HL-60/S4 treated with retinoic acid at 250 ng/mL for 4 days and 3 days (cell line): ENCODE measurements around the gene GRIP2.

Experiments used
- in situ Hi-C: fragments of 300-500 bp; cut with MboI; formaldehyde crosslinking; loops from 2 replicates; pipeline ENCODE4 v1.7.0; 2022; ENCODE audit warnings: low sequenced_read_pairs

Gene GRIP2

DNA sequence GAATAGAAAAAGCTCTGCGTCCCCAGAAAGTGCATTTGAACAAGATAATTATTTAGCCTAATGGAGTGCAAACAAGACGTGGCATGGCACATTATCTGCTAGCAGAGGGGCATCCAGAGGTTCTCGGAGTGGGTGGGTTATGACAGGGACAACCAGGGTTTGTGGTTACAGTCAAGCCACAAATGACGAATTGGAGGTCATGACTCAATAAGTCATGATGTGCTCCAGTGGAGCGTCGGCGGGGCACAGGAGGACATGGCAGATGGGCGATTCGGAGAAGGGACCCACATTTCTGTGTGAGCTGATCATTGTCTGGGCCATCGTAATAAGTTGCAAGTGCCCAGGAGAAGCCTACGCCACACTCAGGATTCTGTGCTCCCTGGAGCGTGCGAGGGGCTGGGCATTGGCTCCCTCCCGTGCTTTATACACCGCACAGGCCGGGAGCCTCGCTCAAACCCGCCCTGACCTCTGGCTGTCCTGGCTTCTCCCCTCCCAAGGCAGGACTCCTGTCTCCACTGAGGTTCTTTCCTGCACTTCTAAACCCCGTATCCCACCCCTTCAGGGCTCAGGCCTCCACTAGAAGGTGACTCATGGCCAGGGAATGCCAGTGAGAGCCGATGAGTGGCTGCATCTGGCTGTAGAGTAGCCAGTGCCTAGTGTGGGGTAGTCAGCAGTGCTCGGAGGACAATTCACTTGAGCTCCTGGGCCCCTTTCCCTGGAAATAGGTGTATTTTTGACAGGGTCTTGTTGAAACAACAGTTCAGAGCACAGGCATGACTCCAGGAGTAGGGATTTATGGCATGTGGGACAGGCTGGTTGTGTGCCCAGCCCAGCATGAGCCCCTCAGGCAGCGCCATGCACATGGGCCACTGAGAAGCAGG lies 67.4 kb downstream of the GRIP2 start:
- in situ Hi-C loops, result no loop called here

DNA sequence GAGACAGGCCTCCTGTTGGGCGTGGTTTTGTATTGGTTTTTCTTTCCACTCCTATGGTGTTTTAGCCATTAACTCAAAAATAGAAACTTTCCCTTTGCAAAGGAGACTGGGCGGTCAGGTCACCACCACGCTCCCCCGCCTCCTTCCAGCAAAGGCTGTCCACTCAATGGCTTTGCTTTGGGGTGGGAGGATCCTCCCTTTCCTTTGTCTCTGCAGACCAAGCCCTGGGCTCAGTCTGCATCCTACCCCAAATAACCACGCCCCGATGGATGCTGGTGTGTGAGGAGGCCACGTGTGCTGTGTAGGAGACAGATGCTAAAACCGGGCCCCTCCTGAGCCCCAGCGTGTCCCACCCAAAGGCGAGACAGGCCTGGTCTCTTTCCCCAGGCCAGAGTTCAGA lies 68.5 kb downstream of the GRIP2 start:
- in situ Hi-C loops, result no loop called here

DNA sequence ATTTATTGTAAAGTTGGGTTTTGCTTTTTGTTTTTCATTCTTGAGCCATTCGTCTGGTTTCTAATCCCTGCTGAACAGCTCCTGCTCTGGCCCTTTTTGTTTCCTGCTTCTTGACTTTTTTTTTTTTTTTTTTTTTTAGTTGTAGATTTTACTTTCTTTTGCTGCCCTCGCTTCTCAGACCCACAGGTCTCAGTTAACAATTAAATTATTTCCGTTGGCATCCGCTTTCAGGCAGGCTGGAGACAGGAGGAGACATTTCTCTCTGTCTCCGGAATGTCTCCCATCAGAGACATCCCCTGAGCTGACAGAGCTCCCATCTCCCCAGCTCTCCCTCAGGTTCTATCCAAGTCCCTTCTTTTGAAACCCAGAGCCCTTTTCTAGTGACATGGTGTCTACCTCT lies 69.1 kb downstream of the GRIP2 start:
- in situ Hi-C loops, result no loop called here

GRCh38 chr3:14470461-14470860 lies 69.7 kb downstream of the GRIP2 start:
- in situ Hi-C loops, result no loop called here

DNA sequence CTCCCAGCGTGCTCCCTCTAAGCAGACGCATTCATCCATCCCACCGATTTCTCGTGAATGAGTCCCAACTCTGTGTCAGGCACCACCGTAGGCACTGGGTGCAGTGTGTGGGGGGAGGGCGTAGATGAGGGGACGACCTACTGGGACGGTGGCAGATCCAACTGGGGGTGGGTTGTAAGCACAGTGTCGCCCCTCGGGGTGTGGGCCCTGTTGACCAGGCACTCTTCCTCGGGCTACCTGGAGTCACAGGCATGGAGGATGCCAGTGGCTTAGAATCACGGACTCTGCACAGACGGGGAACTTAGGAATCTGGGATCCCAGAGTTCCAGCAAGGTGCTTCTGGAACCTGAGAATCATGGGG lies 71.5 kb downstream of the GRIP2 start:
- in situ Hi-C loops, result loop anchor here (10.0 kb wide), 1 partner anchor 204 kb away; no protein-coding TSS in a partner anchor

- in situ Hi-C loops, result loop anchor here (10.0 kb wide), 1 partner anchor 203 kb away; no protein-coding TSS in a partner anchor
These were observed 72.1 kb downstream of the GRIP2 start for GRCh38 chr3:14467814-14468620.

DNA sequence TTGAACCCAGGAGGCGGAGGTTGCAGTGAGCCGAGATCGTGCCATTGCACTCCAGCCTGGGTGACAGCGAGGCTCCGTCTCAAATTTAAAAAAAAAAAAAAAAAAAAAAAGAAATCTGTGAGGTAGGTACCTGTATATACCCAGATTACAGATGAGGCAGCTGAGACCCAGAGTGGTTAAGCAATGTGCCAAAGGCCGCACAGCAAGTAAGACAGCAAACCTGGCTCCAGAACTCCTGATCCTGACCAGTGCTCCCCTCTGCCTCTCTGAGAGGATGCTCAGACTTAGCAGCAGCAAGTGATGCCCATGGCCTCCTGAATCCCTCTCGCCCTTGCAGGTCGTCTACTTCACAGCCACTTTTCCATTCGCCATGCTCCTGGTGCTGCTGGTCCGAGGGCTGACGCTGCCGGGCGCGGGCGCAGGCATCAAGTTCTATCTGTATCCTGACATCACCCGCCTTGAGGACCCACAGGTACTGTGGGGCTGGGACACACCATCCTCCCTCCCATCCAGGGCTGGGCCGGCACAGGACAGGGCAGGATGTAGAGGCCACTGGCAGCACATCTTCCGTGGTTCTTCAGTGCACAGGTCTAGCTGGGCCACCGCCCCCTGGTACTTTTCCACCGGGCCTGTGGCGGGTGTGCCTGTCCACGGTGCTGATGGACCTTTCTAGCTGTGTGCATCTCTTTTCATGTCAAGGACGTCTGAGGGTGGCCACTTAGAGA lies 73.8 kb downstream of the GRIP2 start:
- in situ Hi-C loops, result loop anchor here (10.0 kb wide), 1 partner anchor 202 kb away; no protein-coding TSS in a partner anchor

- in situ Hi-C loops, result loop anchor here (10.0 kb wide), 1 partner anchor 201 kb away; no protein-coding TSS in a partner anchor
These were observed 74.7 kb downstream of the GRIP2 start for GRCh38 chr3:14465425-14465824.

DNA sequence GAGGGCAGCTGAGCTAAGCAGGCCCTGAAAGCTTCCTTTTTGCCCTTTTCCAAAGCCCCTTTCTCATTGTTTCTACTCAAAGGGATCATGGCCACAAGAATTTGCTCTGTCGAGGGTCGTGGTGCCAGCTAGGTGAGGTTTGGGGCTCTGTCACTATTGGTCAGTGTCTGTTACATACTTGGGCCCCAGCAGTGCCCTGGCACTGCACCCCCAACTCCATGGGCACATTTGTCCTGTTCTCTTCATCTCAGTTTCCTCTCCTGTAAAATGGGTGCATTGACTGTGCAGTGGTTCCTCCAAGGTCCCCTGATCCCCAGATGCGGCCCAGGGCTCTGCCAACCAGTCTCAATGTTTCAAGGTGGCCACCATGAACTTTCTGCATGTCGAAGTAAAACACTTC lies 75.6 kb downstream of the GRIP2 start:
- in situ Hi-C loops, result loop anchor here (10.0 kb wide), 1 partner anchor 200 kb away; no protein-coding TSS in a partner anchor

- in situ Hi-C loops, result loop anchor here (10.0 kb wide), 1 partner anchor 199 kb away; no protein-coding TSS in a partner anchor
These were observed 76.0 kb downstream of the GRIP2 start for GRCh38 chr3:14464141-14464465.

DNA sequence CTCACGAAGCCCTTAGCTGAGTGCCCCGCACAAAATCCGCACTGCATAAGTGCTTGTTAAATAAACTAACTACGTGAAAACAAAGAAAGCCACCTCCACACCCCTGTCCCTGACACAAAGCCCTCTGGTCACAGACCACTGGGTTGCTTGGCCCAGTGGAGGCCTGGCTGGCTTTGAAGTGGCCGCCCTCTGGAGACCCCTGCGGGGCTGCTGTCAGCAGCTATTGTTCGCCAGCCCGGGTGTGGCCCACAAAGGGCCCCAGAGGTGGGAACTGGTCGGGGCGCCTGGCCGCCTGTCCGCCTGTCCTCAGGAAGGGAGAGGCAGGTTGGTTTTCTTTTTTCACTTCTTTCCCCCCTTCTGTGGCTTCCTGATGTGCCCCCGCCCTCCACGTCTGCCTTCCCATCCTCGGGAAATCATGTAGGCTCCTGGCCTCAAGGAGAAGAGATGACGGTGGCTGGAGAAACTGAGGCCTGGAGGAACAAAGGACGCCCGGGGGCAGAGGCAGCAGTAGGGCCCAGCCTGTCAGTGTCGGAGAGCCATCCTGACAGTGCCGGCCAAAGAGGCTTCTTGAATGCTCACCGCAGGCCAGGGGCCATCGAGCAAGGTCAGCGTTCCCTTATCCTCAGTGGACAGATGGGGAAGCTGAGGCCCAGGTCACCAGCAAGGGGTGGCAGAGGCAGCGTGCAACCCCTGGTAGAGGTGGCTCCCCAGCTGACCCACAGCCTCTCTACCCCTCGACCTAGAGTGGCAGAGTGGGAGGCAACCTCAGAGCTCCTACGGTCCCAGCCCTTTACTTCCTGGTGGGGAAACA lies 76.6 kb downstream of the GRIP2 start:
- in situ Hi-C loops, result loop anchor here (10.0 kb wide), 1 partner anchor 199 kb away; no protein-coding TSS in a partner anchor

- in situ Hi-C loops, result loop anchor here (10.0 kb wide), 1 partner anchor 198 kb away; no protein-coding TSS in a partner anchor
These were observed 77.4 kb downstream of the GRIP2 start for GRCh38 chr3:14462738-14463137.

DNA sequence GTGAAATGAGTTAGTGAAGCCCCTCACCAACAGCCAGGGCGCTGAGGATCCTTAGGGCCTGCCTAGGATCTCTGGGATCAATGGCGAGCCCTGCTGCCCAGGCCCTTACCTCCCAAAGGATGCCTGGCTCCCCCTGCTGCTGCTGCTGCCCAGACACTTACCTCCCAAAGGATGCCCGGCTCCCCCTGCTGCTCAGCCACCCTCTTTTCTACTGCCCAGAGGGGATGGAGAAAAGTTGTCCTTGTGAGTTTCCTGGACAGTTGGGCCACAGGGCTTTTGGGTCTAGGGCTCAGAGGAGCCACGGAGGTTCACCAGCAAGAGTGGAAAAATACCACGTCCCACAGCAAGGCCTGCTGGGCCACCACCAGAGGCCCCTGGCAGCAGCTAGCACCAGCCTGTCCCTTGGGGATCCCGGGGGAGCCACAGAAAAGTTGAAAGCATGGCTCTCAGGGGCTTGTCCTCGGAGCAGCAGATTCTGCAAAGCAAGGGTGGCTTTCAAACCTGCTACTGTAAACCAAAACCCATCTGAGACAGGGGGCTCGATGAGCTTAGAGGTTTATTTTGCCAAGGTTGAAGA lies 78.3 kb downstream of the GRIP2 start:
- in situ Hi-C loops, result loop anchor here (10.0 kb wide), 1 partner anchor 197 kb away; no protein-coding TSS in a partner anchor

DNA sequence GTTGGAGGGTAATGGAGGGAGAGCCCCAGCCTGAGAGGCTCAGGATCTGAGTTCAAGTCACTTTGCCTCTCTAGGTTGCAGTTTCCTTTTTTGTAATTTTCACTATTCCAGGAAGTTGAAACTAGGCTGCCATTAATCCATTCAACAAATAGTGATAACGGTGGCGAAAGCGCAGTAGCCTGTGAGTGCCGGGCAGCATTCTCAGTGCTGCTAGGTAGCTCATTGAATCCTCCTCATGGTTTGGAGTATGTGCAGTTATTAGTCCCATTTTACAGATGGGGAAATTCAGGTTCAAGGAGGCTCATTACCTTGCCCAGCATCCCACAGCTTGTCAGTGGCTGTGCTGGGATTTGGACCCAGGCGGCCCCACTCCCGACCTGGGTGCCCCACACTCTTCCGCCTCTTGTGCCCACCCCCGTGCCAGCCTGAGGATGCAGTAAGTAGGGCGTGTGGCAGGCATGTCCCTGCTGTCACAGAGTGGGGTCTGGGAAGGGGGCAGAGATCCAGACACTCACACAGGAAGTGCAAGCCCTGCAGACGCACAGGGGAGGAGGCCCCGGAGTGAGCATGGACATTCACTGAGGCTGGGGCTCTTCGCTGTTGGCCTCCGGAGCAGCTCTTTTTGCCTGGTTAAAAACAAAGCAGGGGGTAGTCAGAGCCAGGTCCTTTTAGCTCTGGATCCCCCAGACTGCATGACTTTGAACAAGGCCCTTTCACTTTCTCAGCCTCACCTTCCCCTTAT lies 79.0 kb downstream of the GRIP2 start:
- in situ Hi-C loops, result loop anchor here (10.0 kb wide), 1 partner anchor 196 kb away; no protein-coding TSS in a partner anchor

DNA sequence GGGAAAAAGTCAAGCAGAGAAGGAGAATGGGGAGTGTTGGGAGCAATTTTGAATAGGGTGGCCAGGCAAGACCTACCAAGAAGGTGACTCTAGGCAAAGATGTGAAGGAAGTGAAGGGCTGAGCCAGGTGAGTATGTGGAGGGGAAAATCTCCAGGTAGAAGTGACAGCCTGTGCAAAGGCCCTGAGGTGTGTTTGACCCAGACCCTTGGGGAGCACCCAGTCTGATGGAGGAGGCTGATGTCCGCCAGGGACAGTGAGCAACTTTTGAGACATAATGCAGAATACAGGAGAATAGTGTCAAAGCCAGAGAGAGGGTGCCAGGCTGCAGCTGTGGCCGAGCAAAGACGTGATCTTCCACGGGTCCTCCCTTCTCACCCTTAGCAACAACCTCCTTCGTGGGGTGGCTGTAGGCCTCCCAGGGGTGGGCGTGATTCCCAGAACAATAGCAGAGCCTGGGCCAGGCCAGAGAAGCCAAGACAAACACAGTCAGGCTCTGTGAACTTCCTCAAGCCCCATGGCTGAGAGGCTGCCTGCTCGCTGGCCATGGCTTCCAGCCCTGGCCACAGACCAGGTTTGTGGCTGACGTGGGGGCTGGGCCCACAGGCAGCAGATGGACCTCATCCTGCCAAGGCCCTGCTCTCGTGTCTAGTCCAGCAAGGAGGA lies 79.7 kb downstream of the GRIP2 start:
- in situ Hi-C loops, result loop anchor here (10.0 kb wide), 1 partner anchor 196 kb away; no protein-coding TSS in a partner anchor

- in situ Hi-C loops, result loop anchor here (10.0 kb wide), 1 partner anchor 195 kb away; no protein-coding TSS in a partner anchor
These were observed 80.4 kb downstream of the GRIP2 start for GRCh38 chr3:14459787-14460186.

DNA sequence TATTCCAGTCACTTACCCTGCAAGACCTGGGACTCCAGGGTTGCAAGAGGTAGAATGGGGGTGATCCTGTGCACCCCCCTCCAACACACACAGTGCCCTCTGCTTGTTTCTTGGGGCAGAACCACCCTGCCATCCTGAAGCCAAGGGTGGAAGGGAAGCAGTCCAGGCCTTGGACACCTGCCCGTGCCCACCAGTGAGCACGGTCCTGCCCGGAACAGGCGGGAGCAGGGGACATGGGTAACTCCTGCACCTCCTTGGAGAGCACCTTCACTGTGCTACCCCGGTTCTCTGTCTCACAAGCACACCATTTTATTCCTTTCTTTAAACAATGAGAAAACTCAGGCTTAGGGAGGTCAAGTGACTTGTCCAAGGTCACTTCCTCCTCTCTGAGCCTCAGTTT lies 80.8 kb downstream of the GRIP2 start:
- in situ Hi-C loops, result no loop called here
